ENCODE measurements around the gene DNAJC28. TPM values are rescaled to one million over a fixed set of nuclear protein-coding genes. Genes with fewer than 3 reads are reported as not detected.
"Not testable (repeated sequence)": the region's sequence is repeated elsewhere in the genome, so short reads cannot be mapped to it uniquely, and the experiment has no call there.

The DNAJC28 gene
- total RNA-seq, 1 experiment from 2014 or later, result 2.5 TPM

DNA sequence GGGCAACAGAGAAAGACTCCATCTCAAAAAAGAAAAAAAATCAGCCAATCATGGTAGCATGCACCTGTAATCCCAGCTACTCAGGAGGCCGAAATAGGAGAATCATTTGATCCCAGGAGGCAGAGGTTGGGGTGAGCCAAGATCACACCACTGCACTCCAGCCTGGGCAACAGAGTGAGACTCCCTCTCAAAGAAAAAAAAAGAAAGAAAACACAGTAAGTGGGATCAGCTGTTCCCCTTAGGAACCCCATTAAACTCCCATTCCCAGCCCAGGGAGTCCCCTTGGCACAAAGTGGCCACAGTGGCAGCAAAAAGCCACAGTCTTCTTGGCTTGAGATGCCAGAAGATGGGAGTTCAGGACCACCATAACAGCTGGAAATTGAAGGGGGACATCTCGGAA, 20.8 kb downstream of the DNAJC28 start:
- H3K4me1 ChIP-seq, result no peaks in the 10 kb centered on the region
- no TSS peak for BruUV-seq (replicated peaks)
- H3K27me3 Mint-ChIP-seq (ENCODE audit: insufficient read depth, unreplicated experiment), result no peaks in the 10 kb centered on the region
- ChIA-PET CTCF (no interaction called here), POLR2A (no interaction called here)
- no peak for TF ChIP-seq CTCF (IDR thresholded peaks at IDR 0.05; ENCODE audit: insufficient read depth in 1 of 2, low read depth in 1 of 2, low read length in 1 of 2, severe bottlenecking in 1 of 2, unreplicated experiment in 1 of 2)
- no peaks in the 10 kb centered on the region for H3K4me1 Mint-ChIP-seq (ENCODE audit: low read depth, unreplicated experiment)
- H3K36me3 ChIP-seq (ENCODE audit: control insufficient read depth, insufficient read depth, low read length), result no peaks in the 10 kb centered on the region
- H3K9me3 ChIP-seq, result no peaks in the 10 kb centered on the region
- H3K9me3 Mint-ChIP-seq (ENCODE audit: unreplicated experiment), result no peaks in the 10 kb centered on the region
- H3K27me3 ChIP-seq (replicated peaks; ENCODE audit: control insufficient read depth, insufficient read depth, low read length), result no peaks in the 10 kb centered on the region
- H3K4me3 Mint-ChIP-seq (ENCODE audit: unreplicated experiment), result no peak overlapping the region
- peaks cover 6% of the 10 kb centered on the region for H3K36me3 Mint-ChIP-seq (ENCODE audit: insufficient read depth, unreplicated experiment)
- H3K4me3 ChIP-seq (ENCODE audit: low read depth, low read length), result no peak overlapping the region
- intact Hi-C loops (cut with micrococcal nuclease; ENCODE audit: unreplicated experiment), result no loop called here
- no peak for DNase-seq
- H3K27ac Mint-ChIP-seq (ENCODE audit: unreplicated experiment), result no peak overlapping the region

DNA sequence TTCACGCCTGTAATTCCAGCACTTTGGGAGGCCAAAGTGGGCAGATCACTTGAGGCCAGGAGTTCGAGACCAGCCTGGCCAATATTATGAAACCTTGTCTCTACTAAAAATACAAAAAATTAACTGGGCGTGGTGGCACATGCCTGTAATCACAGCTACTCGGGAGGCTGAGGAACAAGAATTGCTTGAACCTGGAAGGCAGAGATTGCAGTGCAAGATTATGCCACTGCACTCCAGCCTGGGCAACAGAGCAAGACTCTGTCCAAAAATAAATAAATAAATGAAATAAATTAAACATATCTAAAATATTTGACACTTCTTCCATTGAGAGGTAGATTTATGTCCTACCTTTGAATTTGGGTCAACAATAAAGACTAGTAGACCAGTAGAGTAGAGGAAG, 22.3 kb downstream of the DNAJC28 start:
- H3K27me3 ChIP-seq (replicated peaks; ENCODE audit: control insufficient read depth, insufficient read depth, low read length); H3K9me3 Mint-ChIP-seq (ENCODE audit: unreplicated experiment); DNase-seq; H3K4me1 Mint-ChIP-seq (ENCODE audit: low read depth, unreplicated experiment); H3K36me3 Mint-ChIP-seq (ENCODE audit: insufficient read depth, unreplicated experiment); H3K27ac Mint-ChIP-seq (ENCODE audit: unreplicated experiment); H3K9me3 ChIP-seq; BruUV-seq (replicated peaks); POLR2A ChIA-PET; CTCF ChIA-PET; H3K4me3 ChIP-seq (ENCODE audit: low read depth, low read length); H3K4me3 Mint-ChIP-seq (ENCODE audit: unreplicated experiment); H3K36me3 ChIP-seq (ENCODE audit: control insufficient read depth, insufficient read depth, low read length); intact Hi-C loops (cut with micrococcal nuclease; ENCODE audit: unreplicated experiment); H3K4me1 ChIP-seq; H3K27me3 Mint-ChIP-seq (ENCODE audit: insufficient read depth, unreplicated experiment): not testable (repeated sequence)

GRCh38 chr21:33461538-33462250, 29.8 kb downstream of the DNAJC28 start:
- Mint-ChIP-seq H3K36me3 (ENCODE audit: insufficient read depth, unreplicated experiment) (peaks cover under 1% of the 10 kb centered on the region), H3K27me3 (ENCODE audit: insufficient read depth, unreplicated experiment) (no peaks in the 10 kb centered on the region), H3K9me3 (ENCODE audit: unreplicated experiment) (no peaks in the 10 kb centered on the region), H3K4me3 (ENCODE audit: unreplicated experiment) (no peak overlapping the region), H3K4me1 (ENCODE audit: low read depth, unreplicated experiment) (no peaks in the 10 kb centered on the region), H3K27ac (ENCODE audit: unreplicated experiment) (no peak overlapping the region)
- no peak for DNase-seq
- intact Hi-C loops (cut with micrococcal nuclease; ENCODE audit: unreplicated experiment), result no loop called here
- TF ChIP-seq CTCF (IDR thresholded peaks at IDR 0.05; ENCODE audit: insufficient read depth in 1 of 2, low read depth in 1 of 2, low read length in 1 of 2, severe bottlenecking in 1 of 2, unreplicated experiment in 1 of 2), result no peak
- Histone ChIP-seq H3K9me3 (no peaks in the 10 kb centered on the region), H3K27me3 (replicated peaks; ENCODE audit: control insufficient read depth, insufficient read depth, low read length) (no peaks in the 10 kb centered on the region), H3K4me1 (no peaks in the 10 kb centered on the region), H3K4me3 (ENCODE audit: low read depth, low read length) (no peak overlapping the region), H3K36me3 (ENCODE audit: control insufficient read depth, insufficient read depth, low read length) (no peaks in the 10 kb centered on the region)
- BruUV-seq (replicated peaks), result no TSS peak
- CTCF ChIA-PET, result interaction anchor here (1.0 kb wide), 1 partner anchor 30 kb away, joined by 3 read pairs; the partner anchor contains the start of gene DNAJC28
- POLR2A ChIA-PET, result no interaction called here

All from Caco-2 (cell line).